Measurements from ENCODE around the gene RBM15.

Gene RBM15

DNA sequence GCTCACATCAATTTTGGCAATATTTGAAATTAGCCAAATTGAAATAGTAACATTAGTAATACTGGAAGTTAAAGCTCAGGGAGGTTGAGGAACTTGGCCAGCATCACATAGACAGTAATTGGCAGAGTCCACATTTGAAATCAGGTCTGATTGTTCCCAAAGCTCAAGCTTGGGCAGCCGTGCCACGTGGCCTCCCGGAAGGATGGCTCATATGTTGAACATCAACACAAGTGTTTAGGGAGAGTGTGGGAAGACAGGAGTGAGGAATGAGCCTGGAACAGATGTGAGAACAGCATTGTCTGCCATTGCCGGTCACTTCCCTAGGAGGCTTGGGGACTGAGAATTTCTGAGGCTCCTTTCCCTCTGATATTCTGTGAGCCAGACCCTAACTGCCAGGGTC, 40.2 kb upstream of the RBM15 start:
- TF ChIP-seq, protein P1, sequence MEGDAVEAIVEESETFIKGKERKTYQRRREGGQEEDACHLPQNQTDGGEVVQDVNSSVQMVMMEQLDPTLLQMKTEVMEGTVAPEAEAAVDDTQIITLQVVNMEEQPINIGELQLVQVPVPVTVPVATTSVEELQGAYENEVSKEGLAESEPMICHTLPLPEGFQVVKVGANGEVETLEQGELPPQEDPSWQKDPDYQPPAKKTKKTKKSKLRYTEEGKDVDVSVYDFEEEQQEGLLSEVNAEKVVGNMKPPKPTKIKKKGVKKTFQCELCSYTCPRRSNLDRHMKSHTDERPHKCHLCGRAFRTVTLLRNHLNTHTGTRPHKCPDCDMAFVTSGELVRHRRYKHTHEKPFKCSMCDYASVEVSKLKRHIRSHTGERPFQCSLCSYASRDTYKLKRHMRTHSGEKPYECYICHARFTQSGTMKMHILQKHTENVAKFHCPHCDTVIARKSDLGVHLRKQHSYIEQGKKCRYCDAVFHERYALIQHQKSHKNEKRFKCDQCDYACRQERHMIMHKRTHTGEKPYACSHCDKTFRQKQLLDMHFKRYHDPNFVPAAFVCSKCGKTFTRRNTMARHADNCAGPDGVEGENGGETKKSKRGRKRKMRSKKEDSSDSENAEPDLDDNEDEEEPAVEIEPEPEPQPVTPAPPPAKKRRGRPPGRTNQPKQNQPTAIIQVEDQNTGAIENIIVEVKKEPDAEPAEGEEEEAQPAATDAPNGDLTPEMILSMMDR (IDR thresholded peaks at IDR 0.05; ENCODE audit: insufficient read depth, low read length, poor library complexity, severe bottlenecking) = no peak
- no peaks in the 10 kb centered on the region for H3K36me3 ChIP-seq (ENCODE audit: control insufficient read depth, insufficient read depth, low read length)
- H3K27me3 ChIP-seq (replicated peaks; ENCODE audit: control insufficient read depth, insufficient read depth, low read length) = no peaks in the 10 kb centered on the region
- no peak overlapping the region for H3K4me3 ChIP-seq (replicated peaks; ENCODE audit: low read depth, low read length)
- DNase-seq (ENCODE audit: extremely low read depth, insufficient read length) = no peak

DNA sequence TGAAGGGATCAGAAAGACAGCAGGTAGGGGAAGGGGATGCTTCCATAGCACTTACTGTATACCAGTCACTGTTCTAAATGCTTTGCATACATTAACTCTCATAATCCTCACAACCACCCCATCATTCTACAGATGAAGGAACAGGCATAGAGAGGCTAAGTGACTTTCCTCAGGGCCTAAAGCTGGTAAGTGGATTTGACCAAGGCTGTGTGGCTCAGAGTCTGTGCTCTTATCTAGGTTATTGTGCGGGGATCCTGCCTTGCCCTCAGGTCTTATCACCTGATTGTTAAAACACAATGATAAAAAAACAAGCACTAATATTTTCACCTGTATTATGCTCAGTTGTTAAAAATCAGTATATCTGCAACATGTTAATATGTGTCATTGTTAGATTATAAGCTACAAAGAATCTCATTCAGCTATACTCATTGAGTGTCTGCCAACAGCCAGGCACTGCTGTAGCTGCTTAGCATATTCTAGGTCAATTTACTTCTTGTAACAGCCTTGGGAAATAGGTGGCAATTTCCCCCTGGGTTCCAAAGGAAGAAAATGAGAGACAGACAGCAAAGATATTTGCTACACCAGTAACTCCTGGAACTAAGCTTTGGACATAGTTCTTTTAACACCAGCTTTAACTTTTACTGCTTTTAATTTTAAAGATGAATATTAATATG, 38.6 kb upstream of the RBM15 start:
- H3K36me3 ChIP-seq (ENCODE audit: control insufficient read depth, insufficient read depth, low read length) = no peaks in the 10 kb centered on the region
- H3K4me3 ChIP-seq (replicated peaks; ENCODE audit: low read depth, low read length) = no peak overlapping the region
- TF ChIP-seq, protein P1 (IDR thresholded peaks at IDR 0.05; ENCODE audit: insufficient read depth, low read length, poor library complexity, severe bottlenecking) = no peak
- no peak for DNase-seq (ENCODE audit: extremely low read depth, insufficient read length)
- H3K27me3 ChIP-seq (replicated peaks; ENCODE audit: control insufficient read depth, insufficient read depth, low read length) = no peaks in the 10 kb centered on the region

DNA sequence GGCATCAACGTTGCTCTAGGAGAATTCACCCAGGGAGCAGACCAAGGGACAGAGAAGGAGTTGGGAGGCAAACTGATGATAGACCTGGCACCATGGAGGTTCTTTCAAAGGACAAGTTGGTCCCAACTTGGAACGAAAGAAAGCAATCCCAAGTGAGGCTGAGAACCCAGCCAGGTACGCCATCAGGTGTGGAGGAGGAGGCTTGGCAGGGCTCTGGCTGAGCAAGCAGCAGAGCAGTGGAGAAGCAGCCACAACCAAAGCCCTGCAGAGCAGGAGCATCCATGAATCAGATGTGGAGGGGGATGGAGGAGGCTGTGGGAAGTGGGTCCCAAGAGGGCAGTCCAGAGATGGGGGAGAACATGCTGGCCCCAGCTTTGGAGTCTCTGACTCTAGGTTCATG, 36.3 kb upstream of the RBM15 start:
- Histone ChIP-seq H3K27me3 (replicated peaks; ENCODE audit: control insufficient read depth, insufficient read depth, low read length) (no peaks in the 10 kb centered on the region), H3K36me3 (ENCODE audit: control insufficient read depth, insufficient read depth, low read length) (no peaks in the 10 kb centered on the region), H3K4me3 (replicated peaks; ENCODE audit: low read depth, low read length) (no peak overlapping the region)
- DNase-seq (ENCODE audit: extremely low read depth, insufficient read length) = no peak
- TF ChIP-seq, protein P1 (IDR thresholded peaks at IDR 0.05; ENCODE audit: insufficient read depth, low read length, poor library complexity, severe bottlenecking) = no peak

DNA sequence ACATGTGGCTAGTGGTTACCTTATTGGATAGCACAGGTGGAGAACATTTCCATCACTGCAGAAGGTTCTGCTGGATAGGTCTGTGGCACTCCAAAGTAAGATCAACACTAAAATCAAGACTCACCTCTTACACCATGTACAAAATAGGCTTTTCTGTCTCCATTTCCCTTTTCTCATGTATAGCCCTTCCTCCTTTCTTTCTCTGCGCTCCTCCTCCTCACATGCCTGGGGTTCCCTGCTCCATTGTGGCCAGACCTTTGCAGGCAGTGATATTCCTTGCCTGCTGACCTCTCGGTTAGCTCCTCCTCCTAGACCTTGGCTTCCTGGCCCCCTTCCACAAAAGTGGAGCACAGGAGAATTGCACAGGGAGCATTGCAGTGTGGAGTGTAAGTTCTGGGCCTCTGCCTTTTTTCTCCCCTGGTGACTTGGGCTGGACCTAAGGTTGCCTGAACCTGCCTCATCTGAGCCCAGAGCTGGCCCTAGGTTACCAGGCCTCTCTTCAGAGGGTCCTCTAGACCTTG, 33.2 kb upstream of the RBM15 start:
- no peak overlapping the region for H3K4me3 ChIP-seq (replicated peaks; ENCODE audit: low read depth, low read length)
- DNase-seq (ENCODE audit: extremely low read depth, insufficient read length) = no peak
- H3K27me3 ChIP-seq (replicated peaks; ENCODE audit: control insufficient read depth, insufficient read depth, low read length) = no peaks in the 10 kb centered on the region
- TF ChIP-seq, protein P1 (IDR thresholded peaks at IDR 0.05; ENCODE audit: insufficient read depth, low read length, poor library complexity, severe bottlenecking) = no peak
- H3K36me3 ChIP-seq (ENCODE audit: control insufficient read depth, insufficient read depth, low read length) = no peaks in the 10 kb centered on the region

DNA sequence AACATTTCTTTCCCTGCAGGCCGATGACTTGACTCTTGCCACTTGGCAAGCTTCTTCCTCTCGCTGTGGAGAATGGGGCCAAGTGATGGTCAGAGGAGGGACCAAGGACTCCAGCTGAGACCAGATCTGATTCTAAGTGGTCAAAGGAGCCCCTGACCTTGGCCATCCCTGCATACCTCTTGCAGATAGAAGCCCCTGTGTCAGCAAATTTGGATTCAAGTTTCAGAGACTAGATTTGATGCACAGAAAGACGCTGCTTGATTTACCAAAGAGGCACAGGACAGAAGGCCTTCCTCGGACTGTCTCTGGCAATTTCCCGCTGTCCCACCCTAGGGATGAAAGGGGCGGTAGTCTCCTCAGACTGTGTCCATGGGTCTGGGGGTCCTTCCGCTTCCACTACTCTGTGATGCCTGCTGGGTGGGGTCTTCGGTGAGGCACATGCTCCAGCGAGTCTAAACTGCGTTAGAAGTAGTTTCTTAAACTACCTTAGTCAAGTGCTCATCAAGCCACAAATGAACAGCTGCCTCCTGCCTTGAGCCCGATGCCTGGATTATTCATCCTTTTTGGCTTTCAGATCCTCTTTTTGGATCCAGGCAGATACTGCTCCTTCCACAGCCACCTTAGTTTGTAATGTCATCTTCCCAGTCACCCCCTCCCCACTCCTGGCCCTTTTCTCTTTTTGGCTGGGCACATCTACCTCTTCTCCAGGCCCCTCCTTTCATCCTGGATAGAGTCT, 31.8 kb upstream of the RBM15 start:
- no peak for DNase-seq (ENCODE audit: extremely low read depth, insufficient read length)
- no peaks in the 10 kb centered on the region for H3K27me3 ChIP-seq (replicated peaks; ENCODE audit: control insufficient read depth, insufficient read depth, low read length)
- no peak overlapping the region for H3K4me3 ChIP-seq (replicated peaks; ENCODE audit: low read depth, low read length)
- TF ChIP-seq, protein P1 (IDR thresholded peaks at IDR 0.05; ENCODE audit: insufficient read depth, low read length, poor library complexity, severe bottlenecking) = no peak
- no peaks in the 10 kb centered on the region for H3K36me3 ChIP-seq (ENCODE audit: control insufficient read depth, insufficient read depth, low read length)
